Progenitor cell of endocrine pancreas (in vitro differentiated cells): ENCODE measurements around the gene SPON1. TPM values are rescaled to one million over a fixed set of nuclear protein-coding genes. Genes with fewer than 3 reads are reported as not detected.
"Not testable (repeated sequence)": the region's sequence is repeated elsewhere in the genome, so short reads cannot be mapped to it uniquely, and the experiment has no call there.

ENCODE experiments used
- DNase-seq: peaks from one replicate; pipeline ENCODE4 v3.0.0; 2021; ENCODE audit warnings: low spot score; ENCODE audit not compliant: unreplicated experiment
- H3K27ac Mint-ChIP-seq: 2 replicates; pipeline ENCODE4 v1.8.0; 2021; ENCODE audit warnings: mild to moderate bottlenecking, moderate library complexity, mixed read lengths
- H3K27me3 Mint-ChIP-seq: 2 replicates; pipeline ENCODE4 v1.8.0; 2021; ENCODE audit warnings: mixed read lengths
- H3K36me3 Mint-ChIP-seq: 2 replicates; pipeline ENCODE4 v1.8.0; 2022; ENCODE audit warnings: mixed read lengths; ENCODE audit not compliant: insufficient read depth
- H3K4me1 Mint-ChIP-seq: 2 replicates; pipeline ENCODE4 v1.8.0; 2021; ENCODE audit warnings: low read depth, mixed read lengths
- H3K4me3 Mint-ChIP-seq: 2 replicates; pipeline ENCODE4 v1.8.0; 2021; ENCODE audit warnings: low read depth, mild to moderate bottlenecking, moderate library complexity, mixed read lengths
- H3K9me3 Mint-ChIP-seq: 2 replicates; pipeline ENCODE4 v1.8.0; 2021; ENCODE audit warnings: low read depth, mixed read lengths
- CTCF ChIP-seq: fragments of 200-600 bp; sonication (generic); IDR thresholded peaks from one replicate; pipeline ENCODE4 v1.5.0; 2021; ENCODE audit warnings: antibody characterized with exemption, mild to moderate bottlenecking; ENCODE audit not compliant: unreplicated experiment
- total RNA-seq: library from RNA; stranded (reverse); gene quantifications from 2 replicates; pipeline ENCODE4 v1.2.1, GENCODE V29; 2021

SPON1 gene
- total RNA-seq, 1 donor from 2014 or later = 13.7 TPM

- Mint-ChIP-seq H3K4me3 (no peak overlapping the region), H3K4me1 (peaks cover 6% of the 10 kb centered on the region), H3K9me3 (peaks cover 3% of the 10 kb centered on the region), H3K27ac (no peak overlapping the region), H3K27me3 (peaks cover 7% of the 10 kb centered on the region), H3K36me3 (peaks cover 1% of the 10 kb centered on the region)
- no peak for DNase-seq
- no peak for TF ChIP-seq CTCF
Observed at GRCh38 chr11:13983081-13983751, 20.7 kb downstream of the SPON1 start.

GRCh38 chr11:13984616-13985450, 22.3 kb downstream of the SPON1 start:
- Mint-ChIP-seq H3K9me3 (peaks cover 7% of the 10 kb centered on the region), H3K36me3 (peaks cover 1% of the 10 kb centered on the region), H3K27me3 (no peaks in the 10 kb centered on the region), H3K4me1 (peaks cover 6% of the 10 kb centered on the region), H3K4me3 (no peak overlapping the region), H3K27ac (no peak overlapping the region)
- DNase-seq = no peak
- no peak for TF ChIP-seq CTCF

GRCh38 chr11:13986695-13987094, 24.2 kb downstream of the SPON1 start:
- H3K4me3 Mint-ChIP-seq, H3K27me3 Mint-ChIP-seq, H3K27ac Mint-ChIP-seq, H3K4me1 Mint-ChIP-seq, H3K36me3 Mint-ChIP-seq, DNase-seq, H3K9me3 Mint-ChIP-seq: not testable (repeated sequence)

GRCh38 chr11:13992158-13992856, 29.8 kb downstream of the SPON1 start:
- not testable (repeated sequence) for H3K36me3 Mint-ChIP-seq, H3K27me3 Mint-ChIP-seq, DNase-seq, H3K4me3 Mint-ChIP-seq, H3K9me3 Mint-ChIP-seq
- H3K27ac Mint-ChIP-seq = peak overlapping the region; percentile 25
- H3K4me1 Mint-ChIP-seq = peaks cover 16% of the 10 kb centered on the region

GRCh38 chr11:13993096-13993765, 30.7 kb downstream of the SPON1 start:
- no peaks in the 10 kb centered on the region for H3K36me3 Mint-ChIP-seq
- DNase-seq = no peak
- H3K27me3 Mint-ChIP-seq = no peaks in the 10 kb centered on the region
- no peak for TF ChIP-seq CTCF
- peak overlapping the region; percentile 22 for H3K27ac Mint-ChIP-seq
- no peak overlapping the region for H3K4me3 Mint-ChIP-seq
- H3K9me3 Mint-ChIP-seq = peaks cover 4% of the 10 kb centered on the region
- H3K4me1 Mint-ChIP-seq = peaks cover 16% of the 10 kb centered on the region

GRCh38 chr11:13997881-13998280, 35.4 kb downstream of the SPON1 start:
- peaks cover 5% of the 10 kb centered on the region for H3K4me1 Mint-ChIP-seq
- TF ChIP-seq CTCF = no peak
- peaks cover 3% of the 10 kb centered on the region for H3K27me3 Mint-ChIP-seq
- H3K36me3 Mint-ChIP-seq = peaks cover 4% of the 10 kb centered on the region
- no peak overlapping the region for H3K4me3 Mint-ChIP-seq
- peaks cover 10% of the 10 kb centered on the region for H3K9me3 Mint-ChIP-seq
- H3K27ac Mint-ChIP-seq = no peak overlapping the region
- DNase-seq = no peak
